Fibroblast of lung (primary cell): ENCODE measurements around the gene RFPL1. TPM values are rescaled to one million over a fixed set of nuclear protein-coding genes. Genes with fewer than 3 reads are reported as not detected.

Experiments used
- DNase-seq, 2 donors: peaks; one replicate each; pipeline versions ENCODE4 v3.0.0 to v3.0.0-alpha.2; 2010; ENCODE audit warnings: low read depth in 2 of 2
- H2AFZ ChIP-seq: 2 replicates; pipeline ENCODE4 v1.5.1; 2012; ENCODE audit warnings: low read length, control low read depth, inconsistent platforms
- H3K27ac ChIP-seq: 2 replicates; pipeline ENCODE4 v1.5.1; 2011; ENCODE audit warnings: low read length, control low read depth; ENCODE audit not compliant: insufficient read depth
- H3K27me3 ChIP-seq: 2 replicates; pipeline ENCODE4 v1.5.1; 2011; ENCODE audit warnings: mild to moderate bottlenecking, low read length; ENCODE audit not compliant: control insufficient read depth, insufficient read depth
- H3K36me3 ChIP-seq: 2 replicates; pipeline ENCODE4 v1.5.1; 2011; ENCODE audit warnings: low read length; ENCODE audit not compliant: control insufficient read depth, insufficient read depth
- H3K4me1 ChIP-seq: 2 replicates; pipeline ENCODE4 v1.5.1; 2011; ENCODE audit warnings: low read length; ENCODE audit not compliant: control insufficient read depth, insufficient read depth; ENCODE audit errors: extremely low read depth
- H3K4me2 ChIP-seq: 2 replicates; pipeline ENCODE4 v1.5.1; 2011; ENCODE audit warnings: low read length, control low read depth; ENCODE audit not compliant: insufficient read depth; ENCODE audit errors: extremely low read depth
- H3K4me3 ChIP-seq, 4 experiments: fragments of 200-600 bp in 1 of 4; sonication (generic) in 1 of 4; replicated peaks in 1 of 4; 2 replicates each; pipeline ENCODE4 v1.5.1; 2011 to 2016; ENCODE audit warnings: low read length in 4 of 4, low read depth in 3 of 4, mild to moderate bottlenecking in 3 of 4, control low read depth in 2 of 4, inconsistent platforms in 1 of 4, mixed read lengths in 1 of 4; ENCODE audit not compliant: insufficient read depth in 1 of 4; ENCODE audit errors: control extremely low read depth in 1 of 4
- H3K79me2 ChIP-seq: 2 replicates; pipeline ENCODE4 v1.5.1; 2012; ENCODE audit warnings: mild to moderate bottlenecking, low read length, inconsistent platforms; ENCODE audit not compliant: control insufficient read depth, insufficient read depth
- H3K9ac ChIP-seq: 2 replicates; pipeline ENCODE4 v1.5.1; 2011; ENCODE audit warnings: mild to moderate bottlenecking, low read length, control low read depth; ENCODE audit not compliant: insufficient read depth
- H3K9me3 ChIP-seq: 2 replicates; pipeline ENCODE4 v1.5.1; 2012; ENCODE audit warnings: low read depth, low read length; ENCODE audit not compliant: control insufficient read depth, insufficient read depth
- H4K20me1 ChIP-seq: 2 replicates; pipeline ENCODE4 v1.5.1; 2011; ENCODE audit warnings: low read length; ENCODE audit not compliant: control insufficient read depth, insufficient read depth; ENCODE audit errors: extremely low read depth
- EZH2 ChIP-seq: IDR thresholded peaks from 2 replicates; pipeline ENCODE4 v1.5.1; 2012; ENCODE audit warnings: low read length, control low read depth, mild to moderate bottlenecking; ENCODE audit errors: missing control alignments
- polyA plus RNA-seq, 2 donors: library from polyadenylated mRNA; depleted of rRNA in 1 of 2; stranded (reverse) in 1 of 2; unstranded in 1 of 2; fragments of >200 nt; gene quantifications; 2 replicates each; pipeline ENCODE4 v1.2.1, GENCODE V29; 2011 to 2012; ENCODE audit warnings: missing spikeins in 1 of 2
- total RNA-seq: library from RNA; depleted of rRNA; stranded (reverse); fragments of >200 nt; gene quantifications from 2 replicates; pipeline ENCODE4 v1.2.1, GENCODE V29; 2014
- TF ChIP-seq, protein P1 (sequence below), 2 donors: IDR thresholded peaks in 1 of 2; conservative IDR thresholded peaks in 1 of 2; 1 replicate in 1 of 2; 2 replicates in 1 of 2; pipeline ENCODE4 v1.5.1; 2011 to 2012; ENCODE audit warnings: low read length in 2 of 2, control low read depth in 1 of 2, inconsistent platforms in 1 of 2, low read depth in 1 of 2, mild to moderate bottlenecking in 1 of 2

Gene RFPL1
- total and polyA plus RNA-seq, 2 donors (not counting 1 experiment from before 2014, with no cell fraction given) = not detected

DNA sequence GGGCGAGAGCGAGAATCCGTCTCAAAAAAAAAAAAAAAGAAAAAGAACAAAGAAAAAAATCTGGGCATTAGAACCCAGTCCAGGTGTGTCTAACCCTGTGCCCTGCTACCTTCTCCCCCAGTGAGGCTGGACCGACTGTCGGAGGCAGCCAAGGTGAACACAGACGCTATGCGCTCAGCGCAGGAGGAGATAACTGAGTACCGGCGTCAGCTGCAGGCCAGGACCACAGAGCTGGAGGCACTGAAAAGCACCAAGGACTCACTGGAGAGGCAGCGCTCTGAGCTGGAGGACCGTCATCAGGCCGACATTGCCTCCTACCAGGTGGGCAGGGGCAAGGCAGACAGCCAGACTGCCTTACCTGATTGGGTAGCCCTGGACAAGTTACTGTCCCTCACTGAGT, 44.9 kb downstream of the RFPL1 start:
- DNase-seq = no peak
- no peaks in the 10 kb centered on the region for H3K36me3 ChIP-seq
- H3K9ac ChIP-seq = no peak overlapping the region
- H4K20me1 ChIP-seq = no peaks in the 10 kb centered on the region
- no peaks in the 10 kb centered on the region for H3K4me1 ChIP-seq
- no peak overlapping the region for H2AFZ ChIP-seq
- no peaks in the 10 kb centered on the region for H3K9me3 ChIP-seq
- H3K27ac ChIP-seq = no peak overlapping the region
- no peak for TF ChIP-seq EZH2
- TF ChIP-seq, protein P1, sequence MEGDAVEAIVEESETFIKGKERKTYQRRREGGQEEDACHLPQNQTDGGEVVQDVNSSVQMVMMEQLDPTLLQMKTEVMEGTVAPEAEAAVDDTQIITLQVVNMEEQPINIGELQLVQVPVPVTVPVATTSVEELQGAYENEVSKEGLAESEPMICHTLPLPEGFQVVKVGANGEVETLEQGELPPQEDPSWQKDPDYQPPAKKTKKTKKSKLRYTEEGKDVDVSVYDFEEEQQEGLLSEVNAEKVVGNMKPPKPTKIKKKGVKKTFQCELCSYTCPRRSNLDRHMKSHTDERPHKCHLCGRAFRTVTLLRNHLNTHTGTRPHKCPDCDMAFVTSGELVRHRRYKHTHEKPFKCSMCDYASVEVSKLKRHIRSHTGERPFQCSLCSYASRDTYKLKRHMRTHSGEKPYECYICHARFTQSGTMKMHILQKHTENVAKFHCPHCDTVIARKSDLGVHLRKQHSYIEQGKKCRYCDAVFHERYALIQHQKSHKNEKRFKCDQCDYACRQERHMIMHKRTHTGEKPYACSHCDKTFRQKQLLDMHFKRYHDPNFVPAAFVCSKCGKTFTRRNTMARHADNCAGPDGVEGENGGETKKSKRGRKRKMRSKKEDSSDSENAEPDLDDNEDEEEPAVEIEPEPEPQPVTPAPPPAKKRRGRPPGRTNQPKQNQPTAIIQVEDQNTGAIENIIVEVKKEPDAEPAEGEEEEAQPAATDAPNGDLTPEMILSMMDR (conservative IDR thresholded peaks at IDR 0.05 in 1 of 2, IDR thresholded peaks at IDR 0.05 in 1 of 2; ENCODE audit: low read depth in 1 of 2, low read length in 2 of 2) = no peak
- no peak overlapping the region for H3K4me3 ChIP-seq
- H3K4me2 ChIP-seq = no peak overlapping the region
- peaks cover 34% of the 10 kb centered on the region for H3K27me3 ChIP-seq
- H3K79me2 ChIP-seq = no peaks in the 10 kb centered on the region

DNA sequence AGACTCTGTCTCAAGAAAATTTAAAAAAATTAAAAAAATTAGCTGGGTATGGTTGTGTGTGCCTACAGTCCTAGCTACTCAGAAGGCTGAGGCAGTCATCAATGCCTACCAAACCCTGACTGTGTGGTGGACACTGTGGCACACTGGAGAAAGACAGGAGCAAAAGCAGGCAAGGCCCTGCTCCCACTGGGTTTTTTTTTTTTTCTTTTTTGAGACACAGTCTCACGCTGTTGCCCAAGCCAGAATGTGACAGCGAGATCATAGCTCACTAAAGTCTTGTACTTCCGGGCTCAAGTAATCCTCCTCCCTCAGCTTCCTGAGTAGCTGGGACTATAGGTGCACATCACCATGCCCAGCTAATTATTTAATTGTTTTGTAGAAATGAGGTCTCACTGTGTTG, 46.3 kb downstream of the RFPL1 start:
- TF ChIP-seq EZH2 = no peak
- Histone ChIP-seq H3K27me3 (peaks cover 24% of the 10 kb centered on the region), H3K36me3 (no peaks in the 10 kb centered on the region), H3K9me3 (no peaks in the 10 kb centered on the region), H3K79me2 (no peaks in the 10 kb centered on the region), H3K4me3 (no peak overlapping the region), H3K4me2 (no peak overlapping the region), H3K4me1 (no peaks in the 10 kb centered on the region), H3K27ac (no peak overlapping the region), H2AFZ (no peak overlapping the region), H4K20me1 (no peaks in the 10 kb centered on the region), H3K9ac (no peak overlapping the region)
- no peak for DNase-seq

GRCh38 chr22:29485448-29485847, 47.1 kb downstream of the RFPL1 start:
- H3K4me1 ChIP-seq = no peaks in the 10 kb centered on the region
- no peak overlapping the region for H3K4me2 ChIP-seq
- no peaks in the 10 kb centered on the region for H3K79me2 ChIP-seq
- H3K9ac ChIP-seq = no peak overlapping the region
- no peak overlapping the region for H2AFZ ChIP-seq
- TF ChIP-seq EZH2 = no peak
- TF ChIP-seq, protein P1 (conservative IDR thresholded peaks at IDR 0.05 in 1 of 2, IDR thresholded peaks at IDR 0.05 in 1 of 2; ENCODE audit: low read depth in 1 of 2, low read length in 2 of 2) = no peak
- no peaks in the 10 kb centered on the region for H3K9me3 ChIP-seq
- H3K4me3 ChIP-seq = no peak overlapping the region
- H3K27me3 ChIP-seq = peaks cover 16% of the 10 kb centered on the region
- no peaks in the 10 kb centered on the region for H4K20me1 ChIP-seq
- DNase-seq = no peak
- H3K27ac ChIP-seq = no peak overlapping the region
- no peaks in the 10 kb centered on the region for H3K36me3 ChIP-seq
